HepG2 (cell line): ENCODE results near the gene EPHA6. TPM values are rescaled to one million over a fixed set of nuclear protein-coding genes. Genes with fewer than 3 reads are reported as not detected.

Experiments used
- ATAC-seq: fragments of 200-7000 bp; cut with Tn5 transposase; 3 replicates; pipeline ENCODE4 v1.9.1; 2020; ENCODE audit warnings: mild to moderate bottlenecking, moderate library complexity
- BruUV-seq: library from RNA; stranded (reverse); fragments of 400-500 nt; replicated peaks from 2 replicates; lab custom pipeline; 2021; lab: Mats Ljungman, UMichigan
- CTCF ChIA-PET: fragments of 300-600 bp; formaldehyde crosslinking; extraction: SDS; loops from one replicate; lab custom pipeline; 2021; ENCODE audit warnings: low total read pairs, inconsistent platforms, low intra/inter-chr PET ratio; lab: Yijun Ruan, JAX
- POLR2A ChIA-PET: fragments of 350-600 bp; sonication (Branson Sonifier 250); formaldehyde crosslinking; loops from one replicate; lab custom pipeline; 2020; ENCODE audit warnings: antibody characterized with exemption, inconsistent platforms; lab: Yijun Ruan, JAX
- DNase-seq: peaks from one replicate; pipeline ENCODE4 v3.0.0-alpha.2; 2015; ENCODE audit warnings: low spot score
- FAIRE-seq: peaks from 3 replicates; lab custom pipeline; 2011; peaks lifted over from hg19 to GRCh38; lab: Jason Lieb, UNC
- H2AFZ ChIP-seq: one replicate; pipeline ENCODE4 v1.6.1; 2011; ENCODE audit warnings: low read length, inconsistent platforms
- H3K27ac ChIP-seq: fragments of 300-600 bp; 3 replicates; pipeline ENCODE4 v1.8.0; 2011; ENCODE audit warnings: mixed run types, mild to moderate bottlenecking, mixed read lengths, low read length, inconsistent platforms; ENCODE audit not compliant: insufficient read depth; ENCODE audit errors: extremely low read length
- H3K27me3 ChIP-seq, 2 experiments: fragments of 200-600 bp in 1 of 2; 2 replicates in 1 of 2; 3 replicates in 1 of 2; pipeline versions ENCODE4 v1.6.0 to v1.8.0; 2011; ENCODE audit warnings: low read length in 2 of 2, mild to moderate bottlenecking in 2 of 2, moderate library complexity in 2 of 2, inconsistent platforms in 1 of 2; ENCODE audit not compliant: insufficient read depth in 2 of 2, control insufficient read depth in 1 of 2
- H3K36me3 ChIP-seq, 2 experiments: fragments of 200-600 bp in 1 of 2; replicated peaks in 1 of 2; 2 replicates in 1 of 2; 3 replicates in 1 of 2; pipeline versions ENCODE4 v1.5.1 to v1.8.0; 2011; ENCODE audit warnings: low read length in 2 of 2, inconsistent platforms in 1 of 2; ENCODE audit not compliant: insufficient read depth in 2 of 2, control insufficient read depth in 1 of 2
- H3K4me1 ChIP-seq: 2 replicates; pipeline ENCODE4 v1.5.1; 2012; ENCODE audit warnings: low read length, inconsistent platforms; ENCODE audit not compliant: insufficient read depth
- H3K4me2 ChIP-seq: 2 replicates; pipeline ENCODE4 v1.6.0; 2011; ENCODE audit warnings: low read depth, low read length, inconsistent platforms
- H3K4me3 ChIP-seq, 3 experiments: fragments of 200-600 bp in 1 of 3; sonication (generic), shearing (Covaris generic) in 1 of 3; replicated peaks in 1 of 3; 2 replicates each; pipeline ENCODE4 v1.5.1; 2011 to 2016; ENCODE audit warnings: low read length in 3 of 3, inconsistent platforms in 2 of 3, low read depth in 2 of 3, mild to moderate bottlenecking in 2 of 3, control low read depth in 1 of 3, mixed read lengths in 1 of 3; ENCODE audit not compliant: insufficient read depth in 1 of 3
- H3K79me2 ChIP-seq: one replicate; pipeline ENCODE4 v1.6.1; 2011; ENCODE audit warnings: low read length, inconsistent platforms; ENCODE audit not compliant: insufficient read depth
- H3K9ac ChIP-seq: 2 replicates; pipeline ENCODE4 v1.6.0; 2011; ENCODE audit warnings: mild to moderate bottlenecking, low read depth, low read length, inconsistent platforms; ENCODE audit not compliant: insufficient read depth
- H3K9me3 ChIP-seq: 2 replicates; pipeline ENCODE4 v1.5.1; 2012; ENCODE audit warnings: mild to moderate bottlenecking, low read length
- H4K20me1 ChIP-seq: 2 replicates; pipeline ENCODE4 v1.6.0; 2011; ENCODE audit warnings: inconsistent platforms, mild to moderate bottlenecking, low read length, moderate library complexity; ENCODE audit not compliant: insufficient read depth
- DNMT3B ChIP-seq: conservative IDR thresholded peaks from 2 replicates; pipeline ENCODE4 v1.6.1; 2016; ENCODE audit warnings: missing biosample characterization, control low read depth
- FOXA1 ChIP-seq, 2 experiments: fragments of 450-650 bp in 1 of 2; sonication (generic) in 1 of 2; formaldehyde crosslinking in 1 of 2; IDR thresholded peaks; 2 replicates each; pipeline versions ENCODE4 v1.4.0 to v1.6.1; 2016 to 2020; ENCODE audit warnings: missing genetic modification reagents in 1 of 2
- HDAC2 ChIP-seq: sonication (generic); formaldehyde crosslinking; IDR thresholded peaks from 2 replicates; pipeline ENCODE4 v1.4.0; 2020; ENCODE audit warnings: missing genetic modification reagents
- HNRNPK ChIP-seq: fragments of 200-400 bp; formaldehyde crosslinking; IDR thresholded peaks from 2 replicates; pipeline ENCODE4 v1.6.1; 2018; ENCODE audit warnings: low read length, low read depth, moderate library complexity, mild to moderate bottlenecking; ENCODE audit not compliant: poor library complexity, severe bottlenecking
- IKZF1 ChIP-seq: fragments of 450-650 bp; IDR thresholded peaks from 2 replicates; pipeline ENCODE4 v1.7.1; 2016
- KDM3A ChIP-seq: IDR thresholded peaks from 2 replicates; pipeline ENCODE4 v1.6.1; 2018; ENCODE audit warnings: low read depth, missing compliant biosample characterization
- KDM5A ChIP-seq: fragments of 200-600 bp; sonication (generic); IDR thresholded peaks from 2 replicates; pipeline ENCODE4 v1.7.0; 2018; ENCODE audit warnings: antibody characterized with exemption, mild to moderate bottlenecking, low read length, borderline replicate concordance
- RNF2 ChIP-seq: fragments of 450-650 bp; conservative IDR thresholded peaks from 2 replicates; pipeline ENCODE4 v1.6.1; 2016; ENCODE audit warnings: low read depth
- TOE1 ChIP-seq: sonication (generic); formaldehyde crosslinking; IDR thresholded peaks from 2 replicates; pipeline ENCODE4 v1.4.0; 2020; ENCODE audit warnings: mild to moderate bottlenecking, missing genetic modification reagents
- ZBTB38 ChIP-seq: sonication (generic); formaldehyde crosslinking; IDR thresholded peaks from 2 replicates; pipeline ENCODE4 v1.5.1; 2020; ENCODE audit warnings: mild to moderate bottlenecking, missing genetic modification reagents
- ZNF24 ChIP-seq: fragments of 450-650 bp; IDR thresholded peaks from 2 replicates; pipeline ENCODE4 v1.6.1; 2017; ENCODE audit warnings: antibody characterized with exemption, mild to moderate bottlenecking
- ZNF724P ChIP-seq: sonication (generic); formaldehyde crosslinking; IDR thresholded peaks from 2 replicates; pipeline ENCODE4 v1.8.0; 2022; ENCODE audit warnings: missing genetic modification reagents, borderline replicate concordance
- ZSCAN25 ChIP-seq: sonication (generic); formaldehyde crosslinking; IDR thresholded peaks from 2 replicates; pipeline ENCODE4 v1.8.0; 2022; ENCODE audit warnings: mild to moderate bottlenecking, missing genetic modification reagents
- WGBS: methylation state at CpG from one replicate; pipeline ENCODE4 v1.1.6; 2017; ENCODE audit warnings: low lambda C conversion rate; 5-methylcytosine and 5-hydroxymethylcytosine counted together
- in situ Hi-C: cut with HindIII; loops from 2 replicates; pipeline ENCODE4 v1.10.0; 2017; ENCODE audit warnings: low pct_unique_long_range_greater_than_20kb; ENCODE audit not compliant: extremely low pct_ligation_motif_present
- intact Hi-C: fragments of 100-400 bp; cut with micrococcal nuclease; formaldehyde crosslinking; loops from one replicate; pipeline ENCODE4 v1.10.0; 2022; ENCODE audit not compliant: unreplicated experiment
- polyA plus RNA-seq, 8 experiments: library from polyadenylated mRNA; depleted of rRNA in 3 of 8; stranded (reverse) in 7 of 8; unstranded in 1 of 8; fragments of >200 nt; fragmentation: Illumina TruSeq in 4 of 8; extraction: Trizol in 4 of 8; gene quantifications; 2 replicates each; pipeline versions ENCODE4 v1.2.1 to v1.2.3, GENCODE V29; 2011 to 2016; ENCODE audit warnings: low read depth in 4 of 8, missing spikeins in 1 of 8, mixed read lengths in 1 of 8; ENCODE audit not compliant: insufficient read depth in 1 of 8
- total RNA-seq, 5 experiments: library from RNA; depleted of rRNA; stranded (reverse); fragments of >200 nt; fragmentation: Illumina TruSeq; extraction: Trizol; gene quantifications; 2 replicates each; pipeline ENCODE4 v1.2.3, GENCODE V29; 2016; ENCODE audit warnings: low read depth in 1 of 5
- TF ChIP-seq, protein P1 (sequence below): sonication (generic); formaldehyde crosslinking; IDR thresholded peaks from 2 replicates; pipeline ENCODE4 v1.4.0; 2020; ENCODE audit warnings: mild to moderate bottlenecking, missing genetic modification reagents, borderline replicate concordance
- TF ChIP-seq, protein P2 (sequence below): sonication (generic); formaldehyde crosslinking; IDR thresholded peaks from 2 replicates; pipeline ENCODE4 v1.4.0; 2020; ENCODE audit warnings: missing genetic modification reagents
- TF ChIP-seq, protein P3 (sequence below): sonication (generic); formaldehyde crosslinking; IDR thresholded peaks from 2 replicates; pipeline ENCODE4 v1.5.1; 2020; ENCODE audit warnings: missing genetic modification reagents, mild to moderate bottlenecking, borderline replicate concordance

The EPHA6 gene
- total and polyA plus RNA-seq, 2 of the 13 experiments (the other 11 are each of a cell fraction or from before 2014, with no cell fraction given), result not detected

DNA sequence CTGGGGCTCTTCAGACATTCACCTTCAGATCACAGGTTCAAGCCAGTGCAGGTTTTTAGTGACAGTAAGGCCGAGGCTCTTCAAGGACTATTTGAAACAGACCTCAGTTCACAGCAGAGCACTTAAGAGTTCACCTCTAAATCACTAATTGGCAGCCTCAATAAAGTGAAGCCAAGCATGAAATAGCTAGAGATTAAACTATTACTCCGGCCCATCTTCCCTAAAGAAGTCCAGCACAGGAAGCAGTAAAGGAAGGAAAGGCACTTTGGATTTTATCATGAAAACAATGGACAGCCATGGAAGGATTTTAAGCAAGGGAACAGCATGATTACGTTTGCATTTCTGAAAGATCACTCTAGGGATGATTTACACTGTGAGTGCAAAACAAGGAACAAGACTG, 922.5 kb downstream of the EPHA6 start:
- no TSS peak for BruUV-seq

DNA sequence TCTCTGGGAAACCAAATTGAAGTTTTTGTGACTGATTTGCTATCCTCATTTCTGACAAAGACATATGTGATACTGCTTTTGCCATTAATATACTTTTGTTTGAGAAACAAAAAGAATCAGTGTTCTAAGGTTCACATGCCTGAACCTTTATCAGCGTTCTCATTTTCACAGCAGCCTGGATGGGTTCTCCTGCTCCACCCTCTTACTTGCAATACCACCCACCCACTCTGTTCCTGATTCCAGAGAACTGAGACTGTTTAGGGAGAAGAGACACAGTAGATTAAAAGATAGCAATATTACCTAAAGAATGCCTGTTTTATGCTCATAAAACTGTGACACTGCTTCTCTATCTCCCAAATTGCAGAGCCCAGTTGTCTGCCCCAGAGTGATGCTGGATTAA, 924.4 kb downstream of the EPHA6 start:
- no peak overlapping the region for H3K9ac ChIP-seq
- DNase-seq (no peak), FAIRE-seq (no peak), ATAC-seq (no peak)
- ChIA-PET POLR2A (no interaction called here), CTCF (no interaction called here)
- H2AFZ ChIP-seq, result no peak overlapping the region
- H3K9me3 ChIP-seq, result no peaks in the 10 kb centered on the region
- no TSS peak for BruUV-seq
- H3K27ac ChIP-seq, result no peak overlapping the region
- WGBS, result 0% methylated on average over 1 of the region's 1 CpG
- H3K27me3 ChIP-seq, result no peaks in the 10 kb centered on the region
- no peaks in the 10 kb centered on the region for H3K4me1 ChIP-seq
- in situ Hi-C loops (no loop called here), intact Hi-C loops (no loop called here)
- H3K36me3 ChIP-seq, result no peaks in the 10 kb centered on the region
- no peak overlapping the region for H3K4me2 ChIP-seq
- H3K79me2 ChIP-seq, result no peaks in the 10 kb centered on the region
- no peaks in the 10 kb centered on the region for H4K20me1 ChIP-seq
- H3K4me3 ChIP-seq, result no peak overlapping the region
- TF ChIP-seq, protein P1, sequence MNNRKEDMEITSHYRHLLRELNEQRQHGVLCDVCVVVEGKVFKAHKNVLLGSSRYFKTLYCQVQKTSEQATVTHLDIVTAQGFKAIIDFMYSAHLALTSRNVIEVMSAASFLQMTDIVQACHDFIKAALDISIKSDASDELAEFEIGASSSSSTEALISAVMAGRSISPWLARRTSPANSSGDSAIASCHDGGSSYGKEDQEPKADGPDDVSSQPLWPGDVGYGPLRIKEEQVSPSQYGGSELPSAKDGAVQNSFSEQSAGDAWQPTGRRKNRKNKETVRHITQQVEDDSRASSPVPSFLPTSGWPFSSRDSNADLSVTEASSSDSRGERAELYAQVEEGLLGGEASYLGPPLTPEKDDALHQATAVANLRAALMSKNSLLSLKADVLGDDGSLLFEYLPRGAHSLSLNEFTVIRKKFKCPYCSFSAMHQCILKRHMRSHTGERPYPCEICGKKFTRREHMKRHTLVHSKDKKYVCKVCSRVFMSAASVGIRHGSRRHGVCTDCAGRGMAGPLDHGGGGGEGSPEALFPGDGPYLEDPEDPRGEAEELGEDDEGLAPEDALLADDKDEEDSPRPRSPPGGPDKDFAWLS (CRISPR knock-in tag), result no peak
- TF ChIP-seq TOE1 (no peak), KDM5A (no peak), DNMT3B (CRISPR knock-in tag) (no peak), ZNF724P (no peak), HNRNPK (no peak), IKZF1 (no peak), FOXA1 (IDR thresholded peaks at IDR 0.05) (no peak), FOXA1 (CRISPR knock-in tag; IDR thresholded peaks at IDR 0.05) (no peak), KDM3A (CRISPR knock-in tag) (no peak), ZNF24 (no peak)

More for the DNA sequence above, 922.5 kb downstream of the EPHA6 start:
- FAIRE-seq, result no peak
- CTCF ChIA-PET, result no interaction called here
- ATAC-seq, result no peak
- in situ Hi-C loops (no loop called here), intact Hi-C loops (no loop called here)
- no peak overlapping the region for H3K27ac ChIP-seq
- no peak overlapping the region for H2AFZ ChIP-seq
- no peaks in the 10 kb centered on the region for H3K27me3 ChIP-seq
- no peaks in the 10 kb centered on the region for H3K79me2 ChIP-seq
- no peak overlapping the region for H3K4me3 ChIP-seq
- DNase-seq, result no peak
- TF ChIP-seq ZBTB38, result no peak
- TF ChIP-seq ZSCAN25 (CRISPR knock-in tag), result no peak
- no peak for TF ChIP-seq RNF2
- TF ChIP-seq, protein P2, sequence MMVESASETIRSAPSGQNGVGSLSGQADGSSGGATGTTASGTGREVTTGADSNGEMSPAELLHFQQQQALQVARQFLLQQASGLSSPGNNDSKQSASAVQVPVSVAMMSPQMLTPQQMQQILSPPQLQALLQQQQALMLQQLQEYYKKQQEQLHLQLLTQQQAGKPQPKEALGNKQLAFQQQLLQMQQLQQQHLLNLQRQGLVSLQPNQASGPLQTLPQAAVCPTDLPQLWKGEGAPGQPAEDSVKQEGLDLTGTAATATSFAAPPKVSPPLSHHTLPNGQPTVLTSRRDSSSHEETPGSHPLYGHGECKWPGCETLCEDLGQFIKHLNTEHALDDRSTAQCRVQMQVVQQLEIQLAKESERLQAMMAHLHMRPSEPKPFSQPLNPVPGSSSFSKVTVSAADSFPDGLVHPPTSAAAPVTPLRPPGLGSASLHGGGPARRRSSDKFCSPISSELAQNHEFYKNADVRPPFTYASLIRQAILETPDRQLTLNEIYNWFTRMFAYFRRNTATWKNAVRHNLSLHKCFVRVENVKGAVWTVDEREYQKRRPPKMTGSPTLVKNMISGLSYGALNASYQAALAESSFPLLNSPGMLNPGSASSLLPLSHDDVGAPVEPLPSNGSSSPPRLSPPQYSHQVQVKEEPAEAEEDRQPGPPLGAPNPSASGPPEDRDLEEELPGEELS (CRISPR knock-in tag), result no peak
- TF ChIP-seq, protein P3, sequence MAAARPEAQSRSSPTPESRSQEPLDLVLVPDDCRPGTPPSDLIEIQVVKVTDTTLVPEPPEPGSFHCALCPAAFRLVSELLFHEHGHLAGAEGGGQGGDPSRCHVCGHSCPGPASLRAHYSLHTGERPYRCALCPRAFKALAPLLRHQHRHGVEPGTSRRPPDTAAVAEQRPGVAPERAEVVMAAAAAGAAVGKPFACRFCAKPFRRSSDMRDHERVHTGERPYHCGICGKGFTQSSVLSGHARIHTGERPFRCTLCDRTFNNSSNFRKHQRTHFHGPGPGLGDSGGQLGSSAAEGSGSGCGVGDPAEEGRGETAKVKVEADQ, result no peak
- TF ChIP-seq HDAC2 (CRISPR knock-in tag), result no peak
- H3K4me1 ChIP-seq, result no peaks in the 10 kb centered on the region
- no peaks in the 10 kb centered on the region for H4K20me1 ChIP-seq
- POLR2A ChIA-PET, result no interaction called here
- H3K36me3 ChIP-seq, result no peaks in the 10 kb centered on the region
- H3K9me3 ChIP-seq, result no peaks in the 10 kb centered on the region
- WGBS, result 0% methylated on average over 3 of the region's 3 CpGs
- no peak overlapping the region for H3K4me2 ChIP-seq
- no peak overlapping the region for H3K9ac ChIP-seq
